ENCODE data around the gene SLC29A3.

- TF ChIP-seq CTCF (IDR thresholded peaks at IDR 0.05; ENCODE audit: control extremely low read depth in 1 of 3, insufficient read depth in 1 of 3, low read depth in 1 of 3, low read length in 3 of 3): no peak
- no peak for TF ChIP-seq JUND (IDR thresholded peaks at IDR 0.05; ENCODE audit: low read length)
- no peak for TF ChIP-seq YY1 (IDR thresholded peaks at IDR 0.05; ENCODE audit: low read depth, low read length)
- TF ChIP-seq MAX (IDR thresholded peaks at IDR 0.05): no peak
- TF ChIP-seq ZNF274 (IDR thresholded peaks at IDR 0.05; ENCODE audit: borderline replicate concordance, extremely low read depth, low read length): no peak
- TF ChIP-seq CREB1 (IDR thresholded peaks at IDR 0.05): no peak
- no peak for TF ChIP-seq USF2 (IDR thresholded peaks at IDR 0.05; ENCODE audit: low read length)
- TF ChIP-seq CEBPB (IDR thresholded peaks at IDR 0.05; ENCODE audit: low read depth, low read length): no peak
- no peak for TF ChIP-seq EP300 (IDR thresholded peaks at IDR 0.05; ENCODE audit: borderline replicate concordance in 1 of 2, low read depth in 2 of 2, low read length in 2 of 2)
Measured at GRCh38 chr10:71283410-71283809, 35.6 kb upstream of the SLC29A3 start.

All from H1 (cell line).